GM12865 (cell line): Measurements from ENCODE around the gene CNKSR2.
A peak's percentile ranks its signal among the peaks of the same experiment; 100 is the strongest.

Experiments
- DNase-seq: peaks from one replicate; pipeline ENCODE4 v3.0.0; 2010; ENCODE audit warnings: low read depth
- H3K4me3 ChIP-seq: 2 replicates; pipeline ENCODE4 v1.5.1; 2011; ENCODE audit warnings: mild to moderate bottlenecking, low read depth, low read length, control low read depth
- TF ChIP-seq, protein P1 (sequence below): IDR thresholded peaks from 2 replicates; pipeline ENCODE4 v1.5.1; 2011; ENCODE audit warnings: low read length, control low read depth, low read depth, inconsistent platforms; ENCODE audit not compliant: insufficient read depth; ENCODE audit errors: missing control alignments

The CNKSR2 gene

DNA sequence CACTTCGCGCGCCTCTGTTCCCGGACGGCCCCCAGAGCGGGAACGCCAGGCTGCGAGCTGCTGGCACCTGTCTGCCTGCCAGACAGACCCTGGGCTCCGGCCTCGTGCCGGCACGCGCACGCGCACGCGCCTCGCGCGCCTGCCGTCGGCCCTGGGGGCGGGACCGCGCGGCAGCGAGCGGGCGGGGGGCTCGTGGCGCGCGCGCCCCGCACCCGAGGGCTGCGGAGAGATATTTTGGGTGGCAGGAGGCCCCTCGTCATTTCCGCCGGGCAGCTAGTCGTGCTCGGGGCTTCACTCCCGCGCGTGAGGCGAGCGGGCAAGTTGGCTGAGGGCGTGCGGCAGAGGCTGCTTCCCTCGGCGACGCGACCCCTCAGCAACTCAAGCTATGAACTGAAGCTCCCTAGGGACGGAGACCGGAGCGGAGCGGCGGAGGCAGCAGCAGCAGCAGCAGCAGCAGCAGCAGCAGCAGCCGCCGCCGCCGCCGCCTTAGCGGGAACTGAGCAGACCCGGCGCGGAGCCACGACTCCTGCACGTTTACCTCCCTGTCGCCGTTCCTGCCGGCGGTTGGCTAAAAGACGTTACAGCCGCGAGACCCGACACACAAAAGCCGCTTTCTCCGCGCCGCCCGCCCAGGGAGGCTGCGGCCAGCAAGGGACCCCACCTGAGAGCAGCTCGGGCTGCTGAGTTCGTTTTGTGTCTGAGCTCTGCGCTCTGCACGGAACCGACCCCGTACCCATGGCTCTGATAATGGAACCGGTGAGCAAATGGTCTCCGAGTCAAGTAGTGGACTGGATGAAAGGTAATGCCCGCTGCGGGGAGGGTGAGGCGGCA lies at the start of gene CNKSR2:
Gene CNKSR2, plus strand, starts transcription at position 256 of the 831 bp plus-strand sequence. Its CDS starts 480 bp downstream, at position 736.
- TF ChIP-seq, protein P1, sequence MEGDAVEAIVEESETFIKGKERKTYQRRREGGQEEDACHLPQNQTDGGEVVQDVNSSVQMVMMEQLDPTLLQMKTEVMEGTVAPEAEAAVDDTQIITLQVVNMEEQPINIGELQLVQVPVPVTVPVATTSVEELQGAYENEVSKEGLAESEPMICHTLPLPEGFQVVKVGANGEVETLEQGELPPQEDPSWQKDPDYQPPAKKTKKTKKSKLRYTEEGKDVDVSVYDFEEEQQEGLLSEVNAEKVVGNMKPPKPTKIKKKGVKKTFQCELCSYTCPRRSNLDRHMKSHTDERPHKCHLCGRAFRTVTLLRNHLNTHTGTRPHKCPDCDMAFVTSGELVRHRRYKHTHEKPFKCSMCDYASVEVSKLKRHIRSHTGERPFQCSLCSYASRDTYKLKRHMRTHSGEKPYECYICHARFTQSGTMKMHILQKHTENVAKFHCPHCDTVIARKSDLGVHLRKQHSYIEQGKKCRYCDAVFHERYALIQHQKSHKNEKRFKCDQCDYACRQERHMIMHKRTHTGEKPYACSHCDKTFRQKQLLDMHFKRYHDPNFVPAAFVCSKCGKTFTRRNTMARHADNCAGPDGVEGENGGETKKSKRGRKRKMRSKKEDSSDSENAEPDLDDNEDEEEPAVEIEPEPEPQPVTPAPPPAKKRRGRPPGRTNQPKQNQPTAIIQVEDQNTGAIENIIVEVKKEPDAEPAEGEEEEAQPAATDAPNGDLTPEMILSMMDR, result no peak
- DNase-seq, result peak; percentile 43
- peak within 1 kb of the TSS; percentile 48 for H3K4me3 ChIP-seq

DNA sequence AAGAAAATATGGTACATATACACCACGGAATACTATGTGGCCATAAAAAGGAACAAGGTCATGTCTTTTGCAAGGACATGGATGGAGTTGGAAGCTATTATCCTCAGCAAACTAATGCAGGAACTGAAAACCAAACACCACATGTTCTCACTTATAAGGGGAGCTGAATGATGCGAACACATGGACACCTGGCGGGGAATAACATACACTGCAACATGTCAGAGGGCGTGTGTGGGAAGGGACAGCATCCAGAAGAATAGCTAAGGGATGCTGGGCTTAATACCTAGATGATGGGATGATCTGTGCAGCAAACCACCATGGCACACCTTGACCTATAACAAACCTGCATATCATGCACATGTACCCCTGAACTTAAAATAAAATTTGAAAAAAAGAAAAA lies 19.5 kb upstream of the CNKSR2 start:
- peak; percentile 4 for DNase-seq
- no peak overlapping the region for H3K4me3 ChIP-seq
- TF ChIP-seq, protein P1, result no peak

DNA sequence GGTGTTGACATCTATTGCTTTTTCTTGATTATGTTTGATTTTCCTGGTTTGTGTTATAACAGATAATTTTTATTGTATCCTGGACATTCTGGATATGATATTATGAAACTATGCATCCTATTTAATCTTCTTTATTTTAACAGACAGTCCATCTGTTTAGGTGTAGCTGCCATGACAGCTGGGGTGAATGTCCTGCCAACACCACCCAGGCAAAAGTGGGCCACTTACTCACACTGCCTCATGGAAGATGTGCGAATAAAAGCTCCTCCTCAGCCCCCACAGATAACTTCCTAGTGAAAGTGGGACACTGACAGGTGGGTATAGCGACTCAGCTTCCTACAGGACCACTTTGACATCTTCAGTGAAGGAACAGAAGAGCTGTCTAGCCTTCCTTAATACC lies 18.4 kb upstream of the CNKSR2 start:
- TF ChIP-seq, protein P1, result no peak
- H3K4me3 ChIP-seq, result no peak overlapping the region
- no peak for DNase-seq

DNA sequence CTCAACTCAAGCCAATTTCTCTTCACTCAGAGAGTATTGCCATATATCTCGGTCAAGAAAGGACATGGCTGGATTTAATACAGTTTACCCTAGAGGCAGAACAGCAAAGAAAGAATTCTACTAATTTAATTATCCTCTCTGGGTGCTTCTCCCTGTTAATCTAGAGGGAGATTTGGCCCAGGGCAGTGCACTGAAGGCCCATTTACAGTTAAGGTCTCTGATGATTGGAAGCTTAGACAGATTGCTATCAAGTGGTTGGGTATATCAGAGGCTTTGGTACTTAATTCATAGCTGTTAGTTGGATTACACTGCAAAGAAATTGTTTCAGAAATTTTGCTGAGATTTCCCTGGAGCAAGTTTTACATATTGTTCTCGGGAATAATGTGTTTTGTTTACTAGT lies 4.6 kb upstream of the CNKSR2 start:
- no peak for DNase-seq
- TF ChIP-seq, protein P1, result no peak
- no peak overlapping the region for H3K4me3 ChIP-seq

DNA sequence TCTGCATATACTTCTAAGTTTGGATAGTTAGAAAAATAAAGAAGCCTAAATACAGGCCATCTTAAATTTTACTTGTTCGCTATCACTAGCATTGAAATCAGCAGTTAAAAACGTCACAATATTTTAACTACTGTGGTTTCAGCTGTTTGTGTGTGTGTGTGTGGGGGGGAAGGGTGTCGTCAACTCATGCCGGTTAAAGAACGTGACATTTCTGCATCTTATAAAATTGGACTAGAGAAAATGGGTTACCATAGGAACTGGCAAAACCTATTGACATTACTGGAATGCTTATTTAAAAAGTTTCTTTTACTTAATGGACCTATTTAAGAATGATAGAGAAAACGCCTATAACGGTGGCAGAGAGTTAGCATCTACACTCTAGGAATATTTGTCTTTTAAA lies 1.2 kb upstream of the CNKSR2 start:
- no peak for DNase-seq
- TF ChIP-seq, protein P1, result no peak
- H3K4me3 ChIP-seq, result no peak overlapping the region

DNA sequence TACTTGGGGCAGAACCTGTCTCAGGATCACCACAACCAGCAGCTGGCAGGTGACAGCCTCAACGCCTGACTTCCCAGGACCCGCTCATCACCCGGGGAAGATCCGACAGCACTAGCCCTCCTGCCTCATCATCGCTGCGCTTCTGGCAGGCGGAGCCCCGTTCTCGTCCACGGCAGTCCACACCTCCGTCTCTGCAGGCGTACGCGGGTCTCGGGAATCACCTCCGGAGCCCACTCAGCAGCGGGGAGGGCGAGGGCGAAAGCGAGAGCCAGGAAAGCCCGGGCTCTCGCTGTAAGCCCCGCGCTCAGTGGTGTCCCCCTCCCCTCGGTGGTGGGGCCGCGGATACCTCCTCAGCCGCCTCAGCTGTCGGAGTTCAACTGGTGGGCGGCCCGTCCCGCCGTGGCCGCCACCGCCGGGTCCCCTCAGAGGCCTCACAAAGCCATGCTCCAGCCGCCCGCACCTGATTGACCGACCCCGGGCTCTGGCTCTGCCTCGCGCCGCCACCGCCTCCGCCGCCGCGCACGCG lies 518 bp upstream of the CNKSR2 start:
- TF ChIP-seq, protein P1, result no peak
- H3K4me3 ChIP-seq, result peak overlapping the region; percentile 33

More for the DNA sequence above, 518 bp upstream of the CNKSR2 start:
- DNase-seq, result no peak
